ENCODE results near the gene SGPL1.

The SGPL1 gene

DNA sequence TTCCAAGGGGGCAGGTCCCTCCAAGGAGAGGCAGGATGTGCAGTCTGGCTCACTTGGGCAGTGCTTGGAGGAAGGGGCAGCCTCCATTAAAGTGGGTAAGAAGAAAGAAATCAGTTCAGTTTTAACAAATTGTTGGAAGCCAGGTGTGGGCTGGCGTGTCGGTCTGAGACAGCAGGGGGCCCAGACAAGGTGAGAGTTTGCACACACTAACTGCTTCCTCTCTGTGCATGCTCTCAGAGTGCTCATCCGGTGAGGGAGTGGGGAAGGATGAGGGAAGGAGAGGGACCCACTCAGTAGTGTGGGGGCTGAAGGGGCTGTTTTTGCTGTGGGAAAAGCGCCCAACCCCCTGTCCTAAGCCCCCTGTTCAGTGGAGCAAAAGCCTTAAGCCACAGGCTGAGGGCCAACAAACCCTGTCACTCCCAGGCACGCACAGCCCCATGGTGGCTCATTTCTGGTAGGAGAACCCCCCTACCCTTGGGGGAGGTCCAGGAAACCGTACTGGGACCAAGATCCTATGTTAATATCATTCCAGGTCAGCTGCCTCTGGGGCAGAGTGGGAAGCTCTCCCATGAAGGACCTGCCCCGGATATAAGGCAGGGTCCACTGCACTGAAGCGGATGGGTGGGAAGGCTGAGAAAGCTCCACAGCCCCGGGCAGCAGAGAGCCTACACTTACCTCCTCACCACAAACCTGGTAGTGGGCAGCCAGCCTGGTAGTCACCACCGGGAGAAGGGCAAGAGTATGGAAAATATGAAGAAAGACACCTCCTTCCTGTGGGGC lies 77.7 kb downstream of the SGPL1 start:
- peaks cover 0 to 8% (median 4%) of the 10 kb centered on the region in 4 donors for H3K4me1 ChIP-seq
- H3K9me3 ChIP-seq = no peaks in the 10 kb centered on the region
- H3K27ac ChIP-seq = no peak overlapping the region
- no peak overlapping the region for H3K4me3 ChIP-seq
- no peaks in the 10 kb centered on the region for H3K27me3 ChIP-seq
- no peaks in the 10 kb centered on the region for H3K36me3 ChIP-seq
- intact Hi-C loops (cut with DNase I; ENCODE audit: low total_unique reads) = no loop called here
- TF ChIP-seq, protein P1, sequence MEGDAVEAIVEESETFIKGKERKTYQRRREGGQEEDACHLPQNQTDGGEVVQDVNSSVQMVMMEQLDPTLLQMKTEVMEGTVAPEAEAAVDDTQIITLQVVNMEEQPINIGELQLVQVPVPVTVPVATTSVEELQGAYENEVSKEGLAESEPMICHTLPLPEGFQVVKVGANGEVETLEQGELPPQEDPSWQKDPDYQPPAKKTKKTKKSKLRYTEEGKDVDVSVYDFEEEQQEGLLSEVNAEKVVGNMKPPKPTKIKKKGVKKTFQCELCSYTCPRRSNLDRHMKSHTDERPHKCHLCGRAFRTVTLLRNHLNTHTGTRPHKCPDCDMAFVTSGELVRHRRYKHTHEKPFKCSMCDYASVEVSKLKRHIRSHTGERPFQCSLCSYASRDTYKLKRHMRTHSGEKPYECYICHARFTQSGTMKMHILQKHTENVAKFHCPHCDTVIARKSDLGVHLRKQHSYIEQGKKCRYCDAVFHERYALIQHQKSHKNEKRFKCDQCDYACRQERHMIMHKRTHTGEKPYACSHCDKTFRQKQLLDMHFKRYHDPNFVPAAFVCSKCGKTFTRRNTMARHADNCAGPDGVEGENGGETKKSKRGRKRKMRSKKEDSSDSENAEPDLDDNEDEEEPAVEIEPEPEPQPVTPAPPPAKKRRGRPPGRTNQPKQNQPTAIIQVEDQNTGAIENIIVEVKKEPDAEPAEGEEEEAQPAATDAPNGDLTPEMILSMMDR (IDR thresholded peaks at IDR 0.05) = no peak
- no peak for DNase-seq

DNA sequence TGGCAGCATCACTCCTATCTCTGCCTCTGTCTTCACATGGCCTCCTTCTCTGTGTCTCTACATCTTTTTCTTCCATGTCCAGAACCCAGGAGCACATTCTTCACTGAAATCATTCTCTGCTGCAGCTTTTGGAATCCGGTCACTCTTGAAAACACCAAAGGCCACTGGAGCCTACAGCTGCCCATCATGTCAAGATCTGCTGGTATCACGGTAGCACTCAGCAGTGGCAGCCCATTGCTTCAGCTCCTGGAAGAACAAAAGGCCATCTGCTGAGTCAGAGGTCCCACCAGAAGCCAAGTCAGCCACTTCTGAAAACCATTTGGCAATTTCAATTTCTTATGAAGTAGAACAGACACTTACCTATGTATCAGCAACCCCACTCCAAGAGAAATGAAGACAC lies 78.7 kb downstream of the SGPL1 start:
- intact Hi-C loops (cut with DNase I; ENCODE audit: low total_unique reads) = no loop called here
- H3K4me3 ChIP-seq = no peak overlapping the region
- no peaks in the 10 kb centered on the region for H3K27me3 ChIP-seq
- DNase-seq = no peak
- H3K9me3 ChIP-seq = no peaks in the 10 kb centered on the region
- H3K27ac ChIP-seq = no peak overlapping the region
- TF ChIP-seq, protein P1 (IDR thresholded peaks at IDR 0.05) = no peak
- H3K4me1 ChIP-seq = no peaks in the 10 kb centered on the region
- no peaks in the 10 kb centered on the region for H3K36me3 ChIP-seq

DNA sequence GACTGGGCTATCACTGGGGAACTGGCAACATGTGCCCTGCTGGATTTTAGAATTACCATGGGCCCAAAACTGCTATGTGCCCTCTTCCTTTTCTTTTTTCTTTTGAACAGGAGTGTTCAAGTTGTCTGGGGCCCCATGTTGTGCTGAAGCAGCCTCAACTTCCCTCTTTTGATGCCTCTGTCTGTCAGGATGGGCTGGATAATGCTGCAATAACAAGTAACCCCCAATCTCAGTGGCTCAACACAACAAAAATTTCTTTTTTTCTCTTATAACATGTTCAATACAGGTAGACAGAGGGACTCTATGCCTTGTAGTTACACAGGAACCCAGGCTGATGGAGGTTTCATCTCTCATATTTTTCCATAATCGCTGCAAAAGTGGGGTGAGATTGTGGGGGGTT lies 80.8 kb downstream of the SGPL1 start:
- DNase-seq = no peak
- Histone ChIP-seq H3K36me3 (no peaks in the 10 kb centered on the region), H3K9me3 (no peaks in the 10 kb centered on the region), H3K4me3 (no peak overlapping the region), H3K4me1 (no peaks in the 10 kb centered on the region), H3K27me3 (peaks cover 0 to 3% of the 10 kb centered on the region in 2 donors), H3K27ac (no peak overlapping the region)
- intact Hi-C loops (cut with DNase I; ENCODE audit: low total_unique reads) = no loop called here
- TF ChIP-seq, protein P1 (IDR thresholded peaks at IDR 0.05) = no peak

DNA sequence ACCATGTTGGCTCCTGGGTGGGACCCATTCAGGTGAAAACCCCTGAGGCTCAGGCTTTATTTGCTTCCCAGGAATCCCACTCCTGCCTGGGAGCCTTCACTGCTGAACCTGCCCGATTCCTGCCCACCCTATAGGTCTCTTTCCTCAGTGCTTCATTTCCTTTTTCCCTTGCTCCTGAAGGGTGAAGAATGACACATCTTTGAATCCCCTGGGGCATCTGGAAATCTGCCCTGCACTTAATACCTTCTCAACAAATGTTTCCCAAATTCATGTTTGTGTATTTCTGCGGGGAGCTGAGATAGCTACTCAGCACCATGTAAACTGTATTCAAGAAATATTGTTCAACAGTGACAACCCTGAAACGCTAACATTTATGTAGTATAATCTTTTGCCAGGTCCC lies 82.9 kb downstream of the SGPL1 start:
- H3K27me3 ChIP-seq = peaks cover 0 to 15% of the 10 kb centered on the region in 2 donors
- no peaks in the 10 kb centered on the region for H3K4me1 ChIP-seq
- DNase-seq = no peak
- H3K4me3 ChIP-seq = no peak overlapping the region
- intact Hi-C loops (cut with DNase I; ENCODE audit: low total_unique reads) = no loop called here
- TF ChIP-seq, protein P1 (IDR thresholded peaks at IDR 0.05) = no peak
- H3K27ac ChIP-seq = no peak overlapping the region
- H3K36me3 ChIP-seq = no peaks in the 10 kb centered on the region
- H3K9me3 ChIP-seq = no peaks in the 10 kb centered on the region

DNA sequence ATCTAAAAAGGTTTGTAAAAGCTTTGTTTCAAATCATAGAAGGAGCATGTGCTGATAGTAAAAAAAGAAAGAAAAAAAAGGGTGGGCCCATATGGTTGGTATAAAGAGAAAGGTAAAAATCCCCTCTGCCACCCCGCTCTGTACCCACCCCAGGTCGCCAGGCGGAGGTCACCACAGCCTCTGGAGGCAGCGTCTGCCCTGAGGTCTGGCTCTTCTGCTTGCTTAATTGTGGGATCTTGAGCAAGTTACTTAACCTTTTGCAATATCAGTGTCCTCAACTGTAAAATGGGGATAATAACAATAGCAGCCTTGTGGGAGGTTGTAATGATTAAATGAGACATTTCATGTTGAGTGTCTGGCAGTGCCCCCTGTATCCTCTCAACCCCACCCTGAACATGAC lies 83.3 kb downstream of the SGPL1 start:
- no peak overlapping the region for H3K4me3 ChIP-seq
- no peaks in the 10 kb centered on the region for H3K9me3 ChIP-seq
- TF ChIP-seq, protein P1 (IDR thresholded peaks at IDR 0.05) = no peak
- H3K4me1 ChIP-seq = no peaks in the 10 kb centered on the region
- intact Hi-C loops (cut with DNase I; ENCODE audit: low total_unique reads) = no loop called here
- no peak overlapping the region for H3K27ac ChIP-seq
- peaks cover 0 to 17% of the 10 kb centered on the region in 2 donors for H3K27me3 ChIP-seq
- no peak for DNase-seq
- H3K36me3 ChIP-seq = no peaks in the 10 kb centered on the region

Measured in tibial artery (tissue), 4 donors.